PC-3 (cell line): Measurements from ENCODE around the gene ZKSCAN2.

Source experiments
- CTCF ChIP-seq: fragments of 300-600 bp; sonication (generic); conservative IDR thresholded peaks from 2 replicates; pipeline ENCODE4 v1.5.1; 2017; ENCODE audit warnings: antibody characterized with exemption, low read depth, mild to moderate bottlenecking, low read length
- EZH2 ChIP-seq: fragments of 300-600 bp; sonication (generic); IDR thresholded peaks from one replicate; pipeline ENCODE4 v1.6.1; 2017; ENCODE audit warnings: antibody characterized with exemption, mild to moderate bottlenecking, low read length; ENCODE audit not compliant: unreplicated experiment
- EZH2phosphoT487 ChIP-seq: fragments of 300-600 bp; sonication (generic); IDR thresholded peaks from 2 replicates; pipeline ENCODE4 v1.6.1; 2018; ENCODE audit warnings: mild to moderate bottlenecking, antibody characterized with exemption, low read length, borderline replicate concordance

GRCh38 chr16:25217112-25217511 lies 40.5 kb downstream of the ZKSCAN2 start:
- TF ChIP-seq CTCF, result no peak
- no peak for TF ChIP-seq EZH2
- no peak for TF ChIP-seq EZH2phosphoT487
